ENCODE measurements around the gene USP3. TPM values are rescaled to one million over a fixed set of nuclear protein-coding genes. Genes with fewer than 3 reads are reported as not detected.
A peak's percentile ranks its signal among the peaks of the same experiment; 100 is the strongest.

The USP3 gene
- total RNA-seq, 1 experiment from 2014 or later, result 70.2 TPM

- Mint-ChIP-seq H3K4me1 (ENCODE audit: insufficient read depth, unreplicated experiment) (peaks cover 11% of the 10 kb centered on the region), H3K27me3 (ENCODE audit: insufficient read depth, unreplicated experiment) (no peaks in the 10 kb centered on the region), H3K36me3 (ENCODE audit: insufficient read depth, unreplicated experiment) (peaks cover 18% of the 10 kb centered on the region), H3K4me3 (ENCODE audit: unreplicated experiment) (peak overlapping the region; percentile 83), H3K9me3 (ENCODE audit: unreplicated experiment) (no peaks in the 10 kb centered on the region), H3K27ac (ENCODE audit: low read depth, unreplicated experiment) (peak overlapping the region; percentile 27)
- intact Hi-C loops (cut with micrococcal nuclease), result loop anchor here (1.0 kb wide), 3 partner anchors 95 to 310 kb away; partner anchors contain the start of gene USP3
- ChIA-PET POLR2A (interaction anchor here (0.7 to 11.1 kb wide), 32 partner anchors 11 to 494 kb away, joined by 3 to 186 read pairs (median 4); partner anchors contain the start of genes CIAO2A, RPS27L and USP3), CTCF (interaction anchor here (0.6 to 3.4 kb wide), 34 partner anchors 9 to 468 kb away, joined by 3 to 41 read pairs (median 4); partner anchors contain the start of gene USP3)
- DNase-seq (ENCODE audit: unreplicated experiment), result peak; percentile 68
- TF ChIP-seq CTCF (IDR thresholded peaks at IDR 0.05; ENCODE audit: unreplicated experiment), result peak; percentile 66
- no TSS peak for BruUV-seq (replicated peaks)
These were observed 95.1 kb downstream of the USP3 start for GRCh38 chr15:63599401-63600000.

GRCh38 chr15:63600001-63600615, 95.7 kb downstream of the USP3 start:
- H3K27me3 Mint-ChIP-seq (ENCODE audit: insufficient read depth, unreplicated experiment), result no peaks in the 10 kb centered on the region
- H3K4me1 Mint-ChIP-seq (ENCODE audit: insufficient read depth, unreplicated experiment), result peaks cover 11% of the 10 kb centered on the region
- H3K9me3 Mint-ChIP-seq (ENCODE audit: unreplicated experiment), result no peaks in the 10 kb centered on the region
- peak overlapping the region; percentile 83 for H3K4me3 Mint-ChIP-seq (ENCODE audit: unreplicated experiment)
- ChIA-PET POLR2A (interaction anchor here (0.7 to 11.1 kb wide), 33 partner anchors 11 to 493 kb away, joined by 3 to 186 read pairs (median 5); partner anchors contain the start of genes CIAO2A, RPS27L and USP3), CTCF (interaction anchor here (0.6 to 3.4 kb wide), 27 partner anchors 10 to 468 kb away, joined by 3 to 41 read pairs (median 4); partner anchors contain the start of gene USP3)
- intact Hi-C loops (cut with micrococcal nuclease), result no loop called here
- TSS peak; percentile 33 for BruUV-seq (replicated peaks)
- peak overlapping the region; percentile 27 for H3K27ac Mint-ChIP-seq (ENCODE audit: low read depth, unreplicated experiment)
- no peak for TF ChIP-seq CTCF (IDR thresholded peaks at IDR 0.05; ENCODE audit: unreplicated experiment)
- DNase-seq (ENCODE audit: unreplicated experiment), result no peak
- H3K36me3 Mint-ChIP-seq (ENCODE audit: insufficient read depth, unreplicated experiment), result peaks cover 12% of the 10 kb centered on the region

GRCh38 chr15:63600616-63601025, 96.2 kb downstream of the USP3 start:
- H3K9me3 Mint-ChIP-seq (ENCODE audit: unreplicated experiment), result no peaks in the 10 kb centered on the region
- peak overlapping the region; percentile 27 for H3K27ac Mint-ChIP-seq (ENCODE audit: low read depth, unreplicated experiment)
- BruUV-seq (replicated peaks), result no TSS peak
- CTCF ChIA-PET, result interaction anchor here (0.5 to 3.4 kb wide), 17 partner anchors 9 to 553 kb away, joined by 3 to 41 read pairs (median 6); partner anchors contain the start of gene USP3
- intact Hi-C loops (cut with micrococcal nuclease), result no loop called here
- TF ChIP-seq CTCF (IDR thresholded peaks at IDR 0.05; ENCODE audit: unreplicated experiment), result no peak
- peaks cover 12% of the 10 kb centered on the region for H3K36me3 Mint-ChIP-seq (ENCODE audit: insufficient read depth, unreplicated experiment)
- peak; percentile 84 for DNase-seq (ENCODE audit: unreplicated experiment)
- no peaks in the 10 kb centered on the region for H3K27me3 Mint-ChIP-seq (ENCODE audit: insufficient read depth, unreplicated experiment)
- peaks cover 11% of the 10 kb centered on the region for H3K4me1 Mint-ChIP-seq (ENCODE audit: insufficient read depth, unreplicated experiment)
- peak overlapping the region; percentile 83 for H3K4me3 Mint-ChIP-seq (ENCODE audit: unreplicated experiment)
- POLR2A ChIA-PET, result interaction anchor here (0.8 to 11.1 kb wide), 22 partner anchors 10 to 493 kb away, joined by 3 to 186 read pairs (median 7); partner anchors contain the start of genes CIAO2A, RPS27L and USP3

All from MCF 10A (cell line).